CD4-positive, alpha-beta T cell (primary cell): ENCODE measurements around the gene CSF1. TPM values are rescaled to one million over a fixed set of nuclear protein-coding genes. Genes with fewer than 3 reads are reported as not detected.
"Not testable (repeated sequence)": the region's sequence is repeated elsewhere in the genome, so short reads cannot be mapped to it uniquely, and the experiment has no call there.

ENCODE experiments used
- ATAC-seq: fragments of 200-7000 bp; cut with Tn5 transposase; one replicate; pipeline ENCODE4 v1.10.0; 2022; ENCODE audit warnings: mild to moderate bottlenecking; ENCODE audit not compliant: poor library complexity
- CTCF ChIA-PET: fragments of 350-600 bp; sonication (Branson Sonifier 250); formaldehyde crosslinking; loops from one replicate; lab custom pipeline; 2021; ENCODE audit warnings: antibody characterized with exemption, inconsistent platforms; lab: Charles Lee
- POLR2A ChIA-PET: fragments of 350-600 bp; sonication (Branson Sonifier 250); formaldehyde crosslinking; loops from one replicate; lab custom pipeline; 2021; ENCODE audit warnings: antibody characterized with exemption, inconsistent platforms; lab: Charles Lee
- DNase-seq, 14 experiments: peaks; one replicate each; pipeline ENCODE4 v3.0.0-alpha.2; 2013 to 2020; ENCODE audit warnings: mixed read lengths in 2 of 14
- H3K27ac ChIP-seq, 2 donors: one replicate each; pipeline versions ENCODE4 v1.5.1 to v1.7.0; 2013; ENCODE audit warnings: low read length in 2 of 2, low read depth in 1 of 2, mild to moderate bottlenecking in 1 of 2
- H3K27me3 ChIP-seq, 2 experiments: 1 replicate in 1 of 2; 2 replicates in 1 of 2; pipeline versions ENCODE4 v1.6.1 to v1.7.0; 2013; ENCODE audit warnings: low read length in 2 of 2, control low read depth in 1 of 2, mild to moderate bottlenecking in 1 of 2, moderate library complexity in 1 of 2; ENCODE audit not compliant: insufficient read depth in 2 of 2, control insufficient read depth in 1 of 2
- H3K36me3 ChIP-seq: one replicate; pipeline ENCODE4 v1.6.1; 2013; ENCODE audit warnings: low read length, control low read depth; ENCODE audit not compliant: insufficient read depth
- H3K4me1 ChIP-seq: one replicate; pipeline ENCODE4 v1.6.1; 2013; ENCODE audit warnings: low read length, control low read depth; ENCODE audit not compliant: insufficient read depth
- H3K4me3 ChIP-seq: one replicate; pipeline ENCODE4 v1.5.1; 2013; ENCODE audit warnings: mild to moderate bottlenecking, low read length, moderate library complexity
- H3K9me3 ChIP-seq, 2 experiments: 1 replicate in 1 of 2; 2 replicates in 1 of 2; pipeline versions ENCODE4 v1.6.1 to v1.7.0; 2013; ENCODE audit warnings: low read length in 2 of 2, mild to moderate bottlenecking in 2 of 2, control low read depth in 1 of 2, moderate library complexity in 1 of 2; ENCODE audit not compliant: control insufficient read depth in 1 of 2, insufficient read depth in 1 of 2
- H3K27ac Mint-ChIP-seq: one replicate; pipeline ENCODE4 v1.8.0; 2020; ENCODE audit warnings: mixed read lengths
- H3K27me3 Mint-ChIP-seq: one replicate; pipeline ENCODE4 v1.8.0; 2021; ENCODE audit warnings: mixed read lengths
- H3K36me3 Mint-ChIP-seq: one replicate; pipeline ENCODE4 v1.8.0; 2021; ENCODE audit warnings: low read depth, mixed read lengths
- H3K4me1 Mint-ChIP-seq: one replicate; pipeline ENCODE4 v1.8.0; 2021; ENCODE audit warnings: low read depth, mixed read lengths
- H3K4me3 Mint-ChIP-seq: one replicate; pipeline ENCODE4 v1.8.0; 2020; ENCODE audit warnings: mild to moderate bottlenecking, mixed read lengths
- H3K9me3 Mint-ChIP-seq: one replicate; pipeline ENCODE4 v1.8.0; 2020; ENCODE audit warnings: mixed read lengths
- CTCF ChIP-seq: fragments of 200-600 bp; IDR thresholded peaks from one replicate; pipeline ENCODE4 v1.8.0; 2022; ENCODE audit warnings: antibody characterized with exemption, mild to moderate bottlenecking
- intact Hi-C, 2 experiments: fragments of 100-400 bp; cut with DNase I in 1 of 2; cut with micrococcal nuclease in 1 of 2; formaldehyde crosslinking; loops; one replicate each; pipeline versions ENCODE4 v1.15.1 to v1.9.0; 2023 to 2025; cut with DNase I, micrococcal nuclease
- total RNA-seq, 174 experiments: library from RNA in 2 of 174; stranded (reverse) in 2 of 174; gene quantifications; one replicate each; pipeline ENCODE4 v1.2.3 and lab custom pipeline; 2021 to 2026

Gene CSF1
- total RNA-seq, 2 experiments from 2014 or later: 6.5 to 6.7 TPM

- Mint-ChIP-seq H3K27me3 (no peaks in the 10 kb centered on the region), H3K27ac (no peak overlapping the region), H3K9me3 (no peaks in the 10 kb centered on the region), H3K4me1 (no peaks in the 10 kb centered on the region), H3K4me3 (no peak overlapping the region), H3K36me3 (no peaks in the 10 kb centered on the region)
- intact Hi-C loops: no loop called here
- ATAC-seq (no peak), DNase-seq (no peak)
- Histone ChIP-seq H3K4me1 (no peaks in the 10 kb centered on the region), H3K36me3 (no peaks in the 10 kb centered on the region), H3K27me3 (no peaks in the 10 kb centered on the region), H3K4me3 (no peak overlapping the region), H3K27ac (no peak overlapping the region), H3K9me3 (no peaks in the 10 kb centered on the region)
- ChIA-PET POLR2A (no interaction called here), CTCF (no interaction called here)
- TF ChIP-seq CTCF: no peak
These were observed 39.9 kb downstream of the CSF1 start for GRCh38 chr1:109950509-109950908.

GRCh38 chr1:109951501-109951900 lies 40.9 kb downstream of the CSF1 start:
- H3K4me1 ChIP-seq, intact Hi-C loops, ATAC-seq, H3K4me1 Mint-ChIP-seq, POLR2A ChIA-PET, DNase-seq, H3K27ac Mint-ChIP-seq, H3K4me3 ChIP-seq, H3K4me3 Mint-ChIP-seq, H3K27me3 Mint-ChIP-seq, H3K36me3 ChIP-seq, H3K27me3 ChIP-seq, H3K27ac ChIP-seq, CTCF ChIA-PET, H3K9me3 ChIP-seq, H3K9me3 Mint-ChIP-seq, H3K36me3 Mint-ChIP-seq: not testable (repeated sequence)

GRCh38 chr1:109954041-109954512 lies 43.4 kb downstream of the CSF1 start:
- Mint-ChIP-seq H3K27me3 (peaks cover 11% of the 10 kb centered on the region), H3K27ac (no peak overlapping the region), H3K9me3 (no peaks in the 10 kb centered on the region), H3K4me1 (no peaks in the 10 kb centered on the region), H3K36me3 (no peaks in the 10 kb centered on the region), H3K4me3 (no peak overlapping the region)
- ChIA-PET CTCF (no interaction called here), POLR2A (interaction anchor here (1.0 kb wide), 1 partner anchor 31 kb away, joined by 3 read pairs; the partner anchor contains the start of gene AHCYL1)
- Histone ChIP-seq H3K27ac (no peak overlapping the region), H3K4me1 (no peaks in the 10 kb centered on the region), H3K36me3 (no peaks in the 10 kb centered on the region), H3K4me3 (no peak overlapping the region), H3K27me3 (peaks cover 0 to 8% of the 10 kb centered on the region in 2 experiments), H3K9me3 (no peaks in the 10 kb centered on the region)
- ATAC-seq (no peak), DNase-seq (no peak)
- intact Hi-C loops: no loop called here
- no peak for TF ChIP-seq CTCF

- Histone ChIP-seq H3K27me3 (peaks cover 0 to 8% of the 10 kb centered on the region in 2 experiments), H3K4me1 (no peaks in the 10 kb centered on the region), H3K27ac (no peak overlapping the region), H3K4me3 (no peak overlapping the region), H3K9me3 (no peaks in the 10 kb centered on the region), H3K36me3 (no peaks in the 10 kb centered on the region)
- no peak overlapping the region for H3K4me3 Mint-ChIP-seq
- H3K36me3 Mint-ChIP-seq: no peaks in the 10 kb centered on the region
- no peak for TF ChIP-seq CTCF
- ChIA-PET CTCF (interaction anchor here (1.1 kb wide), 1 partner anchor 25 kb away, joined by 3 read pairs; the partner anchor contains the start of gene AHCYL1), POLR2A (interaction anchor here (0.9 kb wide), 1 partner anchor 183 kb away, joined by 3 read pairs; no protein-coding TSS in a partner anchor)
- DNase-seq (no peak), ATAC-seq (no peak)
- intact Hi-C loops: no loop called here
- no peak overlapping the region for H3K27ac Mint-ChIP-seq
- no peaks in the 10 kb centered on the region for H3K9me3 Mint-ChIP-seq
- no peaks in the 10 kb centered on the region for H3K4me1 Mint-ChIP-seq
- peaks cover 23% of the 10 kb centered on the region for H3K27me3 Mint-ChIP-seq
These were observed 49.0 kb downstream of the CSF1 start for GRCh38 chr1:109959632-109959973.
